IPS-NIHi7 (cell line): ENCODE results near the gene TMEM225B.
A peak's percentile ranks its signal among the peaks of the same experiment; 100 is the strongest.
"Not testable (repeated sequence)": the region's sequence is repeated elsewhere in the genome, so short reads cannot be mapped to it uniquely, and the experiment has no call there.

Source experiments
- DNase-seq: peaks from one replicate; pipeline ENCODE4 v3.0.0; 2012; ENCODE audit warnings: mixed read lengths; ENCODE audit errors: extremely low spot score

Gene TMEM225B

DNA sequence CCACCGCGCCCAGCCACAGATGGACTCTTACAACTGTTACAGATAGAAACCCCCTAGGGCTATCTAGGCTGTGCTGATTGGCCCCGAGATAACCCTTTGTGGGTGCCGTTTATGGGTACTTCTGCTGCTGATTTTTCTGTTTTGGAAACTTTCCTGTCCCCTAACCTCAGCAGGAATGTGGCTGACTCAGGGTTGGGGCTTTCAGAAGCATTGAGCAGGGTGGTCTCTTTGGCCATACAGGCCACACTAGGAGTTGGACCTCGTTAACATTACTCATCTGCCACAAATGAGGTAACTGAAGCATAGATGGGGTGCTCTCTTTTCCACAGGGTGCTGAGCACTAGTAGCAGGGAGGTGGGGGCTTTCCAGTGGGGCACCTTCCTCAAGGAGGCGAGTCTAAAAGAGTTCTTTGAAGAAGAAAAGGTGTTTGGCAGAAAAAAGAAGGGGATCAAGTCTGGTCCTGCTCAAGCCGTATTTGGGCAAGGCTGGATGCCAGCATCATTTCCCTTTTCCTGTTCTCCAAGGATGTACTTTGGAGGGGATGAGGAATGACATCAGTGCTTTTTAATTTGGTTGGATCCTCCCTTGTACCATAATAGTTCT lies 25.1 kb downstream of the TMEM225B start:
- no peak for DNase-seq

DNA sequence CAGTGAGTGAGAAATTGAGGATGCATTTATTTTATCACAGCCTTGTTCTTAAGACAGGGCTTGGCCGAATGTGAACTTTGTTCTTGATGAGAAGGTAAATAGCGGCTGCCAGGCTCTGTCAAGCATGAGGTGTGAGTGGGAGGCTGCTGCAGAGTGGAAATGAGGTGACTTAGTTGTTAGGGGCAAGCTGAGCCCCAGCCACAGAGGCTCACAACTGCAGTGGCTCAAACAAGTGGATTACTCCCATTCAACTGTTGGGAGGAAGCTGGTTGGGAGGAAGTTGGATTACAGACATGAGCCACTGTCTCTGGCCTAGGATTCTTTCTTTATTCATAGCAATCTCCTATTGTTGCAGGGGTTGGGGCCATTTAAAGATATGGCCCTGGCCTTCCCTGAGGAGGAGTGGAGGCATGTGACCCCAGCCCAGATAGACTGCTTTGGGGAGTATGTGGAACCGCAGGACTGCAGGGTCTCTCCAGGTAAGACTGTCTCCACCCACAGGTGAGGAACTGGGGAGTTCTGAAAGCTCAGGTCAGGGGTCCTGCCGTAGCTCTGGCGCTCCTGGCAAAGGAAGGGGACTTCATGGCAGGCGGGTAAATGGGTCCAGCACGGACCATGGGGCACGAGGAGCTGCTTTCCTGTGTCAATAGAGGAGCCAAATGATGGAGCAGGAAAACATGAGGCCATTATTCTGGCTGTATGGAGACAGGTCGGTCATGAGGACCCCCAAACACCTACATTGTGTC lies 25.8 kb downstream of the TMEM225B start:
- DNase-seq: no peak

DNA sequence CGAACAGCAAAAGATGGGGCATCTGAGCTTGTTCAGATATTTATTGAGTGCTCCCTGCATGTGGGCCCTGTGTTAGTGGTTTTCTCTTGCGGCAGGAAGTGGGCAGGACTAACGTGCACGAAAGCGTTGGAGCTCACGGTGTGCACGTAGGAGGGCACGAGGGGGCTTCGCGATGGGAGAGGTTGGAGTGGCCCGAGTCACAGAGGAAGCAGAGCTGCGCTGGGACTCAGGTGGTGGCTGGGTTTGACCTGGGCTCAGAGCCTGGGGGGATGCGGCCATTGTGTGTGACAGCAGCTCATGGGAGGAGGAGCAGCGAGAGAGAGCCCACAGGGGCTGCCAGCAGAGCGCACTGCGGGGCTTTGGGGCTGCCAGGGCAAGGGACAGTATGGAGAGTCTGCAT lies 26.4 kb downstream of the TMEM225B start:
- no peak for DNase-seq

DNA sequence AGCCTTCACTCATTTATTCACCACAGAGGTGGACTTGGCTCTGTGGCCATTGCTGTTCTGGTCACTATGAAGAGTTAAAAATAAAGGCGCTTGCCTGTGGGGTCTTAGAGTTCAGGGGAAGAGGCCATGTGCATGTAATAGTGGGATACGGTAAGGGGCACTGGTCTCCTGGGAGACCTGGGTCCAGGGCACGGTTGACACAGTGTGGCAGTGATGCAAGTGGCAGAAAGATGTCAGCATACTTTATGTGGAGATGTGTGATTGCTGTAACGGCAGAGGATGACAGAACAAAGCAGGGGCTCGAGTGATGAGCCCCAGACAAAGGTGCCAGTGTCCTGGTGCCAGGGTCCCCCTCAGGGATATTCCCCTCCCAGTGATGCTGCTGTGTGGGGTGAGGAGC lies 27.3 kb downstream of the TMEM225B start:
- no peak for DNase-seq

DNA sequence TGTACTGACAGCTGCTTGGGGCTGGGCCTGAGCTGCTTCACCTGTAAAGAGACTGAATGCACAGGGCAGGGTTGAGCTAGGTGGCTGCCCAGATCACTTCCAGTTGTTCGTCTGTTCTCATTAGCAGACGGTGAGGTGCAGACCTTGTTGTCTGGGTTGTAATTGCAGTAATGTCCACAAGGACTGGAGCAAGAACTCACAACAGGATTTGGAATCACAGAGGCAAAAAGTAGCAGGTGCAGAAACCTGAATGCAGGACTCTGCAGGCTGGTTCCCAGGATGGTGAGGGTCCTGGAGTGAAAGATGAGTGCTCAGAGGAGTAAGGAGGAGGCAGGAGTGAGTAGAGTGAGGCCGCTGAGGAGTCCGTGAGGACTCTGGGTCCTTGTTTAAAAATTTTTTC lies 27.9 kb downstream of the TMEM225B start:
- DNase-seq: no peak

DNA sequence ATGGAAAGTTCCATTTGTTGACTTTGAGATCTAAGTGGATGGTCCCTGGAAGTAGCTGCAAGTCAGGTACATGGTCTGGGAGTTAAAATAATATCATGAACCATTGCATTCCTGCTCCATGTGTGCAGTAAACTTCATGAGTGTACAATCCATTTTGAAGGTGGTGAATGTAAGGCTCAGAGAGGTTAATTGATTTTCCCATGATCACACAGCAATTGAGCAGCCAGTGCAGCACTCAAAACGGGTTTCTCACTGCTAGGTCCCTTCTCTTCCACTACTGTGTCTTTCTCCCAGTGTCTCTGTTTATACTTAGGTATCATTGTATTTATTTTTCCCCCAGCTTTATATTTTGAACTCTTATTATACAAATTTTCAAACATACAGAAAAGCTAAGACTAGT lies 28.6 kb downstream of the TMEM225B start:
- DNase-seq: no peak

DNA sequence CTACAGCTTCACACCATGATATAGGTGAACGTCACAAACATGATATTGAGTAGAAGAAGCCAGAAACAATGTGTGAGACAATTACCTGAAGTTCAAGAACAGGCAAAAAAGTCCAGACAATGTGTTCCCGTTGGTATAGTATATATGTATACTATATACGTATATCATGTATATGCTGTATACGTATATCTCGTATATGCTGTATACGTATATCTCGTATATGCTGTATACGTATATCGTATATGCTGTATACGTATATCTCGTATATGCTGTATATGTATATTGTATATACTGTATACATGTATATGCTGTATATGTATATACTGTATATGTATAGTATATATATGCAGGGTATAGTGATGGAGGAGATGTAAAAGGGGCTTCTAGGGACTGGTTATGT lies 29.4 kb downstream of the TMEM225B start:
- DNase-seq: no peak

DNA sequence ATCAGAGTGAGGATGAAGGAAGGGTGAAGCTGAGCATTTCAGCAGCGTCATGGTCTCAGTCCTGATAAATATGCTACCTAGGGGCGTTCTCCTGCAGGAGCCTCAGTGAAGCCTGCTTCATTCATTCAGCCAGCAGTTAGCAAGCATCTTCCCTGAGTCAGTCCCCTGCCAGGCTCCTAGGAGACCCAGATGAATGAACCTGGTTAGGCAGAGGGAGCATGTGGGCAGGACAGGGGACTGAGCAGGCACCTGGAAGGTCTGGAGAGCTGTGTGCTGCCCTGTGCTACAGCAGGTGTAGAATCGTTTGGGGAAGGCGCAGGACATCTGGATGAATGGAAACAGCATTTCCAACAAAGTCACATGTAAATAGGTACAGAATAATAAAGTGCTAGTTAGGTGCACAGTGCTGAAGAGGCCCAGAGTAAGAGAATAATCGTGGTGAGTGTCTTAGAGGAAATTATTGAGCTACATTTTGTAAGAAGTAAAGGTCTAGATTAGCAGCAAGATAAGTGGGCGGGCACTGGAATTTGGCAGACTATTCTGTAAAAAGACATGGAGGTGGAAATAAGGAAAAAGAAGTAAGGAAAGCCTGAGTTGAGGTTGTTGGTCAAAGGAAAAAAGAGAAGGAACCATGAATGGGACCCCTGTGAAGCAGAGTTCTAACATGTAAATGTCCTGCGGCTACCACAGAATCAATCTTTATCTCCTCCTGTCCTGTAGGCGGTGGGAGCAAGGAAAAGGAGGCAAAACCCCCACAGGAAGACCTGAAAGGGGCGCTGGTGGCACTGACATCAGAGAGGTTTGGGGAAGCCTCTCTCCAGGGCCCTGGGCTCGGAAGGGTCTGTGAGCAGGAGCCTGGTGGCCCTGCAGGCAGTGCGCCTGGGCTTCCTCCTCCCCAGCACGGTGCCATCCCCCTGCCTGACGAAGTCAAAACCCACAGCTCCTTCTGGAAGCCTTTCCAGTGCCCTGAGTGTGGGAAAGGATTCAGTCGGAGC lies 30.7 kb downstream of the TMEM225B start:
- peak; percentile 25 for DNase-seq

DNA sequence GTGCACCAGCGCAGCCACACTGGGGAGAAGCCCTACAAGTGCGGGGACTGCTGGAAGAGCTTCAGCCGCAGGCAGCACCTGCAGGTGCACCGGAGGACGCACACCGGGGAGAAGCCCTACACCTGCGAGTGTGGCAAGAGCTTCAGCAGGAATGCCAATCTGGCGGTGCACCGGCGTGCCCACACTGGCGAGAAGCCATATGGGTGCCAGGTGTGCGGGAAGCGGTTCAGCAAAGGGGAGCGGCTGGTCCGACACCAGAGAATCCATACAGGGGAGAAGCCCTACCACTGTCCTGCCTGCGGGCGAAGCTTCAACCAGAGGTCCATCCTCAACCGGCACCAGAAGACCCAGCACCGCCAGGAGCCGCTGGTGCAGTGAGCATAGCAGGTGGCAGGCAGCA lies 31.6 kb downstream of the TMEM225B start:
- no peak for DNase-seq

DNA sequence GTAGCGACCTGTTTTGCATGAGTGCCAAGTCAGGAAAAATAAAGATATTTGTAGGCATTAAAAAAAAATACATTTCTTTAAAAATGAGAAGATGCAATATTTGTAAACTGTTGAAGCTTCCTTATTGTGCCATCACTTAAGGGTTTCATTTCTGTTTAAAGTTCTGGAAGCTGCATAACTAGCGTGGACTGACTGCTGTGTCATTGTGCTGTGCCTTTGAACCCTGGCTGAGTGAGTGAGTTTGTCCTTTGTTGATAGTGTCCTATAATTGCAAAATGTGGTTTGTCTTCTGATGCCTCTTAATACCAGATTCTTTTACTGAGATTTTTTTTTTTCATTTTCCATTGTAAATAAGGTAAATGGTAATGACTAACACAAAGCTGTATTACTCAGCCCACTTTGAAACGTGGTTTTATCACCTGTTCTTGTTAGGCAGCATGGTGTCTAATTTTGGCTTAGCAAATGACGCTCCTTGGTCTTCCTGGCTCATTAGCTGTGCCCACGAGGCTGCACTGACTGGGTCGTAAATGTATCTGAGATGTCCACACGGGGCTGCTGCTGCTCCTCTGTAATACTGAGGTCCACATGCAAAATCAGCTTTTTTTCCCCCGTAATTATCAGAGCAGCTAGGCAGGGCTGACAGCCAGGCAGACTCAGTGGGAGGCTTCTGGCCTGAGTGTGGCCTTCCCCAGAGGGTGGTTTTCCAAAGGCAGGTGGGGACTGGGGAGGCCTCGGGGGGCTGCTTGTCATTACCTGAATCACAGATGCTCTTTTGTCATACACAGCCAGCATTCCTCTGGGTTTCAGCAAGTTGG lies 33.4 kb downstream of the TMEM225B start:
- peak; percentile 56 for DNase-seq

DNA sequence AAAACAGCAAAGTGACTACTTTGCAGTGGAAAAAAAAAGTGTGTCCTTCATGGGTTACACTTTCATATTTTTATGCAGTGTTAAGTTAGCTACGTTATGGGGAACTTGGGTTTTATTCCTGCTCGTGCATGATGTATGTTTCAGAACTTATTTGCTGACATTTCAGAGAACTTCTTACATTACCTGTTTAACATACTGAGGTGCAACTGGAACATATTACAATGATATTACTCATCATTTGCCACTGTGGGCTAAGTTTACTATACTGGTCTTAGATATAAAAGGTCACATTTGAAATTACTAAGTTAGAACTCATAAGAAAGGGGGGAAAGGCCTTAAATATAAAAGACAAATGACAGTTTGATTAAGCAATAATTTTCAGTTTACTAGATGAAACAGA lies 39.3 kb downstream of the TMEM225B start:
- DNase-seq: not testable (repeated sequence)

DNA sequence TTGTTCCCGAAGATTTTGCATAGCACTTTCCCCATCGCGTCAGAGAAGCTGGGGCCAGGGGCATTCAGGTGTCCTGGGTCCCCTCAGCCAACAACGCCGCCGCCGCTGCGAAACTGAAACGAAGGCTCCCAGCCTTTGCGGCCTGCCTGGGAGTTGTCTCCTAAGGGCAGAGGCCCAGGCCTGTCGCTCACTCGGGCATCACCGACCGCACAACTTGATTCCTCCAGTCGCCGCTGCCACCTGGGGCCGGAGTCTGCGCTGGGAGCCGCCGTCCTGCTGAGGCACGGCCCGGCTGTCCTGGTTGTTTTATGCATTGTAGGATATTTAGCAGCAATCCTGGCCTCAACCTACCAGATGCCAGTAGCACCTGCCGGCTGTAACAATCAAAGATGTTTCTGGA lies 40.7 kb downstream of the TMEM225B start:
- no peak for DNase-seq

DNA sequence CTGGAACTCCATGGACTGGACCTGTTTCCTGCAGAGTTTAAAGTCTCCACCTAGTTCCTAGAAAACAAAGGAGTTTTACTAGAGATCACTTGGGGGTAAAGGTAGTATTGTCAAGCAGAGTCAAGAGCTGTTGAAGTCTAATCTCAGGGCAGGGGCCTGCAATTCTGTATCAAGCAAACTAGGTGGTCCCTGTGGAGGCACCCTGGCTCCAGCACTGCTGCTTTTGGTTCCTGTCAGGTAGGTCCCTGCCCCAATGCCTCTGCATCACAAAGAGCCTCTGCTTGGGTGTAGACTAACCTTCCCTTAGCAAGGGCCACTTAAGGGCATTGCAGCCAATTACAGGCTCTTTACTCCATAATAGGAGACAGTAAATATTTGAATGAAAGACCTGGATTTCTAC lies 41.2 kb downstream of the TMEM225B start:
- DNase-seq: peak; percentile 51

DNA sequence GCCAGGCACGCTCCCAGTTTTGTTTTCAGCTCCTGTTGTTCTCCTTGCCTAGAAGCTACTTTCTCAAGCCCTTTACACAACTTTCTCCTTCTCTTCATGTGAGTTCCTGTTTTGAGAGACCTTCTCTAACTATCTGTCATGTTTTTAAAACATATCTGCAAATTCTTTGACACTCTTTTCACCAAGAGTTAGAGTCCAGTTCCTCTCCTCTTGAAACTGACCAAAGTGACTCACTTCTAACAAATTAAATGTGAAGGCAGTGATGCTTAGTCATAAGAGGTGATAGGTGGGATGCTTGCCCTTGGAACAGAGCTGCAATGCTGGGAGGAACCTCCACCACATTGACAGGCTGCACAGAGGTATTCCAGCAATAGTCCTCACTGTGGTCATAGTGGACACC lies 44.0 kb downstream of the TMEM225B start:
- DNase-seq: no peak

DNA sequence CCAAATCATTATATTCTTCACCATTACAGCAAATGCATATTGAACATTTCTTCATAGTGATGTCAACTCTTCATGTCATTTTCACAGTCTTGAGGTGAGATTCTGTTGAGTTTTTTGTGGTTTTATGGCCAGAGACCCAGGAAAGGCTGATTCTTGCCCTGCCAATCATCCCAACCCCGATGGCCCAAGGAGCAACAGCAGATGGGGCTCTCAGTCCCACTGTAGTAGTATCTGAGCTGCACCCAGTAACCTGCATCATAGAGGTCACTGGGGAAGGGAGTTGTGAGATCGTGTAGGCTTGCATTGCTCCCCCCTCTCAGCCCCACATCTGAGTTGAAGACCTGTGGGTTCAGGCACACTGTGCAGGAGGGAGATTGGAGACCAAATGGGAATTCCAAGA lies 45.4 kb downstream of the TMEM225B start:
- DNase-seq: no peak

DNA sequence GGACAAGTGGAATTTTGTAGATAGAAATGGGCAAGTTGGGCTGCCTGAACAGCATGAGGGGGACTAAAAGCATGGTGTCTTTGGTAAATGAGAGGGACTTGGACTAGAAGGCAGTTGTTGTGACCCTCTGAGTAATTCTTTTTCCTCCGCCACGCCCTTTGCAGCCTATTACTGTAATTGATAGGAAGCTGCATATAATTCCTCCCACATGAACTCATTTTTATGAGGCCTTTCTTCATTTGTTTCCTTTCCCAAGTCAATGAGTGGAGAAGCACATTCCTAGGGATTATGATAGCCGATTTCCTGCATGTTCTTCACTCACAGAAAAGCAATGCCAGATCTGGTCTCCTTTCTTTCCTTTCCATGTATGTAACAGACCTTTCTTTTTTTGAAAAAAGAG lies 46.4 kb downstream of the TMEM225B start:
- no peak for DNase-seq

DNA sequence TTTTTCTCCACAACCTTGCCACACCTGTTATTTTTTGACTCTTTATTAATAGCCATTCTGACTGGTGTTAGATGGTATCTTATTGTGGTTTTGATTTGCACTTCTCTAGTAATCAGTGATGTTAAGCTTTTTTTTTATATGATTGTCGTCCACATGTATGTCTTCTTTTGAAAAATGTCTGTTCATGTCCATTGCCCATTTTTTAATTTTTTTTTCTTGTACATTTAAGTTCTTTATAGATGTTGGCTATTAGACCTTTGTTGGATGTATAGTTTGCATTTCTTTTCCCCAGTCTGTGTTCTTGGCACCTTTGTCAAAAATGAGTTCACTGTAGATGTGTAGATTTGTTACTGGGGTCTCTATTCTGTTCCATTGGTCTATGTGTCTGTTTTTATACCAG lies 47.5 kb downstream of the TMEM225B start:
- DNase-seq: no peak

DNA sequence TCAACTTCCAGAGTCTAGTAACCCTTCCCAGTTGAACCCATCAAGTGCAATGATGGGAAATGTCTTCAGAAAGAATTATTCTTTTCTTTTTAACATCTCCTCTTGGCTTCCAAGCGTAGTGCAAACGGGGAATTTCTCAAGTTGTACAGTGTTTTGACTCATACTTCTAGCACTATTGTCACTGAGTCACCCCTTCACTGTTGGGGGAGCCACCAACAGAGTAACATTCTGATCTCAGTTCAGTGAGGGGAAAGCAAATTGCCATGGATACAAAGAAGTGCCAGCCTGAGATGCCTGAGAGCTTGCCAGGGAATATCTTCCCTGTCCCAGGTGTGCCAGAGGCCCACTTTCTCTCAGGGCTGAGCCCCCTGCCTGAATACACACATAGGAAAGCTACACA lies 50.8 kb downstream of the TMEM225B start:
- DNase-seq: no peak

DNA sequence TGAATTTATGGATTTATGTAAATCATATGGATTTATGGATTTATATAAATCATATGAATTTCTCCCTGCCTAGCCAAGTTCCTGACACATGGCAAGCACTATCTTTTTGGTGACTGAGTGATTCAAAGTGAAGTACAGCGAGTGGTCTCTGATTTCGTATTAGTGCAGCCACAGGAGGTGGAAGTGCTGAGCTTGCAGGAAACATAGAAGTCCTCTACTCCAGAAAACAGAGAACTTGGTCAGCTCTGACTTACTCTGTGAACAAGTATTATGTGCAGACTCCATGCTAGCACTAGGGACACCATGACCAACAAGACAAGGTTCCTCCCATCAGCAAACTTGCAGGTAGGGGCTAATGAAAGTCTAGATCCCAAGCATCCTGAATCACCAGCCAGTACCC lies 53.2 kb downstream of the TMEM225B start:
- no peak for DNase-seq

DNA sequence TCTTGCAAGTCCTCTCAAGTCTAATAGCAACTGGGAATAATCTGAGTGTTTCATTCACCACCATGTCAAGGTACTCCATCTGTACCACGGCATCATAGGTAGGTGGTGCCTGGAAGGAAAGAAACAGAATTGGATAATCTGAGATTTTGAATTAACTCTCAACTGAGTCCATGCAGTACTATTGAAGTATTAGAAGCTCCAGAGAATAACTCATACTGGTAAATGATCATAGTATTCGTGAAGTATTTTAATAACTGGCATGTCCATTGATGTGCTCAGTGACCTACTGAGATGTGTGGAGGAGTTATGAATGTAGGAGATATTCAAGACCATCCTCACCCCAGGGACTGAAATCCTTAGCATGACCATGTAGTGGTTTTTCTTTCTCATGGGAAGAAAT lies 54.6 kb downstream of the TMEM225B start:
- no peak for DNase-seq

DNA sequence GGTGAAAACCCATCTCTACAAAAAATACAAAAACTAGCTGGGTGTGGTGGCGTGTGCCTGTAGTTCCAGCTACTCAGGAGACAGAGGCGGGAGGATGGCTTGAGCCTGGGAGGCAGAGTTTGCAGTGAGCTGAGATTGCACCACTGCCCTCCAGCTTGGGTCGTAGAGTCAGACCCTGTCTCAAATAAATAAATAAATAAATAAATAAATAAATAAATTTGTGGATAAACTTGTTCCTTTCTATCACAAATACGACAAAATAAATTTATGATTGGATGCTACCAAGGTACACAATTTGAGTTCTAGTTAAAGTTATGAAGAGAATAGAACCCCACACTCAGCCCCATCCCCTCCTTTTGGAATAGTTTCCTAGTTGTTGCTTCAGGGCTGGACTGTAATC lies 55.2 kb downstream of the TMEM225B start:
- not testable (repeated sequence) for DNase-seq

DNA sequence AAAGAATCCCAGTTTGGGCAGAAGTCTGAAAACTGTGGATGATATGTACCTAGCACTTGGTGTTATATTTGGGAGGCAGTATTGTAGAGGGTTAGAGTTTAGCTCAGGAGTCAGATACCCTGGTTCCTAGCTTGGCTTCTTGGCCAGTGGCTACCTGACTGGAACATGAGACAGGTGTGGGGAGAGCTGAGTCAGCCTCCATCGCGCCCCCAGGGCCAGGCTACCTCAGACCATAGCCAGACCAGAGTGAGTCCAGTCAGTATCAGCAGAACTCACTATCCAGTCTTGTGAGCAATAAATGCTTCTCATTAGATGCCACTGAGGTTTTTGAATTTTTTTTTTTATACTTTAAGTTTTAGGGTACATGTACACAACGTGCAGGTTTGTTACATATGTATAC lies 55.7 kb downstream of the TMEM225B start:
- DNase-seq: no peak
